Activated naive CD8-positive, alpha-beta T cell treated with anti-CD3 and anti-CD28 coated beads, Interleukin-2, amount 50 U/mL, for 16 hours (primary cell): ENCODE data around the gene MAN1A2.
"Not testable (repeated sequence)": the region's sequence is repeated elsewhere in the genome, so short reads cannot be mapped to it uniquely, and the experiment has no call there.

Source experiments
- DNase-seq: peaks from one replicate; pipeline ENCODE4 v3.0.0-alpha.2; 2020; ENCODE audit warnings: low read depth, low spot score

MAN1A2 gene

GRCh38 chr1:117367046-117368025 is at the start of gene MAN1A2:
Gene MAN1A2, plus strand, starts transcription at chr1:117367449. Its CDS starts 735 bp downstream, at chr1:117368184.
- DNase-seq: peak; percentile 42

- DNase-seq: no peak
These were observed 49.2 kb upstream of the MAN1A2 start for GRCh38 chr1:117318011-117318410.

DNA sequence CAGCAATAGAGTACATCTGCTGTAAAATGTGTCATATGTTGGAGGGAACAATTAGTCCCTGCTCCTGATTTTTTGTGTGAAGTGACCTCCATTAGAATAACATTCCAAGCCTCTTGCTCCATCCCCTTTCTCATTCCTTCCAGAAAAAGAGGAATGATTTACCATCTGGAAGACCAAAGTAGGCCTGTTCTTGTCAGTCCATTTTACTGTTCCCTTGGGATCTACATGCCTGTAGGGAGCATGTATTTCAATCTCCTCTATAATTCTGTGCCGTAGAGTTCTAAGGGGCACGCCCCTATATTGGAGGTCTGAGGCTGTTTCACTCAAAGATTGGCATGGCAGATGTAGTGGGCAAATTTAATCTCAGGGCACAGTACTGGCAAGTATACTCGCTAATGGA is 48.8 kb upstream of the MAN1A2 start:
- DNase-seq: no peak

DNA sequence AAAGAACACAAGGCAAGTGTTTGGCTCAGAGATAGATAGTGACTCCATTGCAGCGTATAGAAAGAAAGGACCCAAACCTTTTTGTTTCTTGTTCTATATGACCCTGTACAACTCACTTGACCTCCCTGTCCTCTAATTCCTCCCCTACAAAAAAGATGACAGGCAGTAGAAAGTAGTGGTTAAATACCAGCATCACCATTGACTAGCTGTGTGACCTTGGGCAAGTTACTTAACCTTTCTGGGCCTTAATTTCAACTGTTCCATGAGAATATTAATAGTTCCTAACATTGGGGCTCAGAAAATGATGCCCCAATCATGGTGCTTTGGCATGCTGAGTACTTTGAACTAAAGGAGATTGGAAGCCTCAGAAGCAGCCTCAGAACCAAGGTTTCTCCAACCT is 46.7 kb upstream of the MAN1A2 start:
- DNase-seq: no peak

- DNase-seq: no peak
These were observed 45.3 kb upstream of the MAN1A2 start for GRCh38 chr1:117321680-117322609.

- no peak for DNase-seq
These were observed 42.9 kb upstream of the MAN1A2 start for GRCh38 chr1:117324357-117324756.

DNA sequence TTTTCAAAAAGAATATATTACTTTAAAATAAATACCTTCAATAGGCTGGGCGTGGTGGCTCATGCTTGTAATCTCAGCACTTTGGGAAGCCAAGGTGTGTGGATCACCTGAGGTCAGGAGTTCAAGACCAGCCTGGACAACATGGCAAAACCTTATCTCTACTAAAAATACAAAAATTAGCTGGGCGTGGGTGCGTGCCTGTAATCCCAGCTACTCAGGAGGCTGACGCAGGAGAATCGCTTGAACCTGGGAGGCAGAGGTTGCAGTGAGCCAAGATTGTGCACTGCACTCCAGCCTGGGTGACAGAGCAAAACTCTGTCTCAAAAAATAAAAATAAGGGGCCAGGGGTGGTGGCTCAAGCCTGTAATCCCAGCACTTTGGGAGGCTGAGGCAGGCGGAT is 41.2 kb upstream of the MAN1A2 start:
- DNase-seq: not testable (repeated sequence)

GRCh38 chr1:117327011-117327410 is 40.2 kb upstream of the MAN1A2 start:
- no peak for DNase-seq

DNA sequence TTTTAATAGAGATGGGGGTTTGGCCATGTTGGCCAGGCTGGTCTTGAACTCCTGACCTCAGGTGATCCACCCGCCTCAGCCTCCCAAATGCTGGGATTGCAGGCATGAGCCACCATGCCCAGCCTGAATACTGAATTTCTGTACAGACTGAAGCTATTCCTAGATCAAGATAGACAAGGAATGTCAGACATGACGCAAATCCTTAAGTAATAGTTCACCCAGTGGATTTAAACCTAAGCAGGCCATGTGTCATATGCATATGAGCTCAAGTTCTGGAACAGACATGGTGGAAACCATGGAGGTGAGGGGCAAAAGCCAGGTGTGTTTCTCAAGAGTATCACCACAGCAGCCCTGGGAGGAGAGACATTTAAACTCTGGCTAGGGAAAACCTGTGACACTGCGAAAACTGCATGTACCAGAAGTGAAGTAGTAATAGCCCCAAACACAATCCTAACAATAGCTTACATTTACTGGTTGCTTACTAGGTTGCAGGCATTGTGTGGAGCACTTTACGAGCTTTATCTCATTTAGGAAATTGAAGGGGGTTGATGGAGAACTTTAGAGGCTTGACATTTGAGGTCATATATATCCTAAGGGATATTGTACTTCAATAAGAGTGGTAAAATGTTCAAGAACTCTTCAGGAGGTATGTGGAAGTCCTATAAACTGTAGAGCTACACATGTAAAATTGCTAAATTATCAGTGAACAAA is 31.7 kb upstream of the MAN1A2 start:
- no peak for DNase-seq

DNA sequence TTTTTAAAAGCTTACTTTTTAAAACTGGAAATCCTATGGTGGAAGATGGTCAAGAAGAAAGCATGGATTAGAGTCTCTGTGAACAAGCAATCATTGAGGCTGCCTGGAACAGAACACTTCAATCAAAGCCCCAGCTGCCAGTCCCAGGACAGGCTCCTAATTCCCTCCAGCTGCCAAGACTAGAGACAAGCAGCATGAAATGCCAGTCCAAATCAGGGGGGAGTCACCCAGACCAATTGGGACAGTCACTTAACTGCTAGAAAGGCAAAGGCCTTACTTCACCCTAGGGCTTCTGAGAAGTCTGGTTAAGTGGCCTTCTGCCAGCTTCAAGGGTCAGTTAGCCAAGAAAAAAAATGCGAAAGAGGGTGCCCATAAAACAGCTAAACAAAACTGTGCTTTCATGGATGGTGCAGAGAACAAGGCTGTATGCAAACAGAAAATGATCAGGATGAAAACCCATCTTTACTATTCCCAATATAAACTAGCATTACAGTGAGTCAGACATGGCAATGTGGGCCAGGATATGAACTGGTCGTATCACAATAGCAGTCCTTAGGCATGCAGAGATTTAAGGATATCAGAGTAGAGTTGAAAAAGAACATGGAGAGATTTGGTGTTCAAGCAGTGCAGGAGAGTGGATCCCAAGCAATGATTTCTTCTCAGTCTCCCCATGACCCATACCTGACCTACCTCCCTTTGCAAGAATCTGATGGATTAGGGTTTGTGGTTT is 31.0 kb upstream of the MAN1A2 start:
- DNase-seq: no peak

DNA sequence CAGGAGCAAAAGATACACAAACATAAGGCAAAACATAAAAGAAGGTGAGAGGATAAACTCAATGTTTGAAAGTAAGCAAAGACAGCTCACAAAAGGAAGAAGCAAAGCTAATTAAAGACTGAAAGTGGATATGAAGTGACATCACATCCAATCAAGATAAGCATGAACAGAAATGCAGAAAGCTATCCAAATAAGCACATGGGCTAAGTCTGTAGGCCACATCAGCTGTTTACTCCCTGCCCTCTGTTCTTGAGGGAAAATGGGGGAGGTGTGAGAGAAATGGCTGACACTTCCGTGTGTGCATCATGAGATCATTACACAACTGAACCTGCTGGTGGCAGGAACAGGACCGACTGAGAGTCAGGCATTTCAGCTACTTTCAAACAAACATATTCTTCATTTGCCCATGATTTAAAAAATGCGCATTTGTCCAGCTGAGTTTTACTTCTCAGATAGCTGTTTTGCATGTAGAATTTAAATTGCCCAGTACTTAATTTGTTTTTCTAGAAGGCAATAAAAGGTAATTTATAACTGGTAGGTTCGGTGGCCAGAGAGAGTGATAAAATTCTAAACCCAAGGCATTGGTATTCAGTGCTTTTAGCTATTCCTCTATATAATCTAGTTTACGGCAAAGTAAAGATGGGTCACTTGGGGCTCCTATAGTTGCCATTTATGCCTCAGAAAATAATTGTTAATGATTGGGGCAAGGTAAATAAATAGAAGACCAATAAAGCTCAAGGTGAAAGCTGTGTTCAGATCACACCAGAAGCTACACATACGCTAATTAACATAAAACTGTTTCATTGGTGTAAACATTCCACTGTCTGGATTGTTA is 27.2 kb upstream of the MAN1A2 start:
- DNase-seq: no peak

- no peak for DNase-seq
These were observed 26.1 kb upstream of the MAN1A2 start for GRCh38 chr1:117341123-117341522.

DNA sequence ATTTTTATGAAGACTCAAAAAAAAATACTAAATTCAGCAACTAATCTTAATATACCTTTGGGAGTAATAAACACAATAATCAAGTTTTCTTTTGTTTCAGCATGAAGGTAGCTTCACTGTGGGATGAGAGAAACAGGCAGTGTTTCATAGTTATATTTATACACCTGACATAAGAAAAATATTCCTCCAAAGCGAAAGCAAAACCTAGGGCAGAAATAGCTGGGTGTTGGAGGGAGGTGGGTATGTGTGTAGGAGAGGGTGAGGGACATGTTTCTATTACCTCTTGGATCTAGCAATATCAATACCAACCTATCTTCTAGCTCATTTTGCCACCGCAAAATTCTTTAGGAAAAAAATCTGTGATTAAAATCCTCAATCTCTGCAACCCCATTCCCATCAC is 24.9 kb upstream of the MAN1A2 start:
- DNase-seq: no peak

DNA sequence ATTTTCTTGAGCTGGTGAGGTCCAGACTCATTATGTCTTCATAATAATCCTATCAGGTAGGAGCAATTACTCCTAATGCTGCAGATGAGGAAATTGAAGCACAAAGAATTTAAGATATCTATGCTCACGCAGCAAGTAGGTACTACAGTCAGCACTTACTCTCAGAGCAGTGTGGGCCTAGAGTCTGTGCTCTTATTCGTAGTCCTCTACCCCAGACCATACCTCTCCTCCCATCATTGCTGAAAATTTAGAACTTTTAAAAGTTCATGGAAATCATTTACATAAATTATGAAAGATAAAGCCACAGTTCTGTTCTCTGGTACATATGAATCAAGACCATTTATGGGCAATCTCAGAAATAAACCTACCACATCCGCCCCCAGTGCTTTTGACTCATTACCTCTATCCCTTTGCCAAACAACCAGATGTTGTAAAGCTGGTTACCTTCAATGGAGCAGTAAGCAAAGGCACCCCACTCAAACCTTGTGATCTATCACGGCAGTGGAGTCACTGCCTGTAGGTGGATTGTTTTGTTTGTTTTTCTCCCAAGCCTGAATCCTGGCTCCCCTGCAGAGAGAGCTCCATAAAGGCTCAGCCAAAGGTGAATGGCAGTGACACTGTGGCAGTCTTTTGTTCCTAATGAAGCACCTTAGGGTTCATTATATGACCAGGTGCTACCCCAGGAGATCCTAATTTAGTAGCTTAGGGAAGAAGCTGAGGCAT is 20.9 kb upstream of the MAN1A2 start:
- no peak for DNase-seq

DNA sequence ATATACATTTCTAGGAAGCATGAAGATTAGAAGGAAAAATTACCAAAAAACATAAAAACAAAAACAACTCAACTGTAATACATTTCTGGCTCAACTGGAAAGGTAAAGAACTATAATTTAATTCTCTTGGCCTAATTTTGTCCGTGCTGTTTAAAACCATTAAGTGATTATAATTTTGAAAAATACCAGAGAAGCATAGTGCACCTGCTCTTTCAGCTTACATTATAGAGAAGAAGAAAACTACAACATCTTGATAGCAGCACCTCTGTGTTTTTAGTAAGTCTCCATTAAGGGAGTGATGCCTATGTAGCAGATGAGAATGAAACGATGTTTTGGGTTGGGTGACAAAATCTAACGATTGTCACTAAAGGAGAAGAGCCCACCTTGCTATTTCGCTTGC is 19.3 kb upstream of the MAN1A2 start:
- DNase-seq: no peak

GRCh38 chr1:117352695-117353094 is 14.6 kb upstream of the MAN1A2 start:
- DNase-seq: not testable (repeated sequence)

GRCh38 chr1:117357833-117358603 is 9.2 kb upstream of the MAN1A2 start:
- DNase-seq: not testable (repeated sequence)

- DNase-seq: not testable (repeated sequence)
These were observed 8.7 kb upstream of the MAN1A2 start for GRCh38 chr1:117358604-117358887.
